Sigmoid colon (tissue), 3 donors: ENCODE results near the gene FSTL4.

Experiments
- POLR2A ChIP-seq, 2 donors: fragments of 450-650 bp; IDR thresholded peaks; one replicate each; pipeline ENCODE4 v1.6.1; 2016; ENCODE audit warnings: antibody characterized with exemption in 2 of 2, mild to moderate bottlenecking in 2 of 2, moderate library complexity in 2 of 2
- TF ChIP-seq, protein P1 (sequence below), 4 experiments: fragments of 450-650 bp in 3 of 4; fragments of 200-600 bp in 1 of 4; IDR thresholded peaks; one replicate each; pipeline ENCODE4 v1.5.1; 2016 to 2019; ENCODE audit warnings: antibody characterized with exemption in 4 of 4, mild to moderate bottlenecking in 3 of 4, moderate library complexity in 2 of 4

DNA sequence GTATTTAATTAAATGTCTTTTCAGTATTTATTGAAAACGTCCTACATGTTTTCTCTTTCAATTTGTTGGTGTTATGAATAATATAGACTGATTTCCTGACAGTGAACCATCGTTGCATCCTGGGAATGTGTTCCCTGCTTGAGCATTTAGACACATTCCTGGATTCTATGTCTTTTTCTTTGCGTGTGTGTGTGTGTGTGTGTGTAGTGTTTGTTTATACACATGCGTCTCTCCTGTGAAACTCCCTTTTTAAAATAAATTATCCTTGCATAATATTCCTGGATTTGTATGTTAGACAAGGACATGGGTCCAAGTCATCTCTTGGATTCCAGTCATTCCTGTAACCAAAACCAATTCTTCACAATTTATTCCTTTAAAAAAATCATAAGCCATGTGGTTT lies 407.1 kb downstream of the FSTL4 start:
- no peak for TF ChIP-seq POLR2A (IDR thresholded peaks at IDR 0.05)
- TF ChIP-seq, protein P1, sequence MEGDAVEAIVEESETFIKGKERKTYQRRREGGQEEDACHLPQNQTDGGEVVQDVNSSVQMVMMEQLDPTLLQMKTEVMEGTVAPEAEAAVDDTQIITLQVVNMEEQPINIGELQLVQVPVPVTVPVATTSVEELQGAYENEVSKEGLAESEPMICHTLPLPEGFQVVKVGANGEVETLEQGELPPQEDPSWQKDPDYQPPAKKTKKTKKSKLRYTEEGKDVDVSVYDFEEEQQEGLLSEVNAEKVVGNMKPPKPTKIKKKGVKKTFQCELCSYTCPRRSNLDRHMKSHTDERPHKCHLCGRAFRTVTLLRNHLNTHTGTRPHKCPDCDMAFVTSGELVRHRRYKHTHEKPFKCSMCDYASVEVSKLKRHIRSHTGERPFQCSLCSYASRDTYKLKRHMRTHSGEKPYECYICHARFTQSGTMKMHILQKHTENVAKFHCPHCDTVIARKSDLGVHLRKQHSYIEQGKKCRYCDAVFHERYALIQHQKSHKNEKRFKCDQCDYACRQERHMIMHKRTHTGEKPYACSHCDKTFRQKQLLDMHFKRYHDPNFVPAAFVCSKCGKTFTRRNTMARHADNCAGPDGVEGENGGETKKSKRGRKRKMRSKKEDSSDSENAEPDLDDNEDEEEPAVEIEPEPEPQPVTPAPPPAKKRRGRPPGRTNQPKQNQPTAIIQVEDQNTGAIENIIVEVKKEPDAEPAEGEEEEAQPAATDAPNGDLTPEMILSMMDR (IDR thresholded peaks at IDR 0.05), result no peak
